KMS-11 (cell line): ENCODE results near the gene NFIB.

Experiments
- H2AFZ ChIP-seq: fragments of 200-600 bp; sonication (generic); 2 replicates; pipeline ENCODE4 v1.6.1; 2016; ENCODE audit warnings: antibody characterized with exemption, mixed run types, low read depth
- H3K27ac ChIP-seq: fragments of 200-600 bp; sonication (generic); 2 replicates; pipeline ENCODE4 v1.6.1; 2016; ENCODE audit warnings: mild to moderate bottlenecking, mixed run types
- H3K27me3 ChIP-seq: fragments of 200-600 bp; sonication (generic); 2 replicates; pipeline ENCODE4 v1.6.1; 2017; ENCODE audit warnings: mild to moderate bottlenecking, low read depth, mixed run types, moderate library complexity; ENCODE audit not compliant: insufficient read depth
- H3K36me3 ChIP-seq: fragments of 200-600 bp; sonication (generic); 2 replicates; pipeline ENCODE4 v1.6.1; 2017; ENCODE audit warnings: mild to moderate bottlenecking, mixed run types; ENCODE audit not compliant: insufficient read depth
- H3K4me1 ChIP-seq: fragments of 200-600 bp; sonication (generic); 2 replicates; pipeline ENCODE4 v1.6.1; 2016; ENCODE audit warnings: mild to moderate bottlenecking, low read depth, mixed run types; ENCODE audit not compliant: poor library complexity, severe bottlenecking
- H3K4me2 ChIP-seq: fragments of 200-600 bp; sonication (generic); 2 replicates; pipeline ENCODE4 v1.7.0; 2016; ENCODE audit warnings: mild to moderate bottlenecking, mixed run types
- H3K4me3 ChIP-seq: fragments of 200-600 bp; sonication (generic); IDR thresholded peaks from 2 replicates; pipeline ENCODE4 v1.6.1; 2017; ENCODE audit warnings: low read depth, low read length, mixed read lengths; ENCODE audit not compliant: insufficient read depth
- H3K79me2 ChIP-seq: fragments of 200-600 bp; sonication (generic); 2 replicates; pipeline ENCODE4 v1.6.1; 2016; ENCODE audit warnings: low read depth, mixed run types; ENCODE audit not compliant: insufficient read depth
- H3K9ac ChIP-seq: fragments of 200-600 bp; sonication (generic); 2 replicates; pipeline ENCODE4 v1.6.1; 2016; ENCODE audit warnings: mild to moderate bottlenecking, mixed run types
- H4K20me1 ChIP-seq: fragments of 200-600 bp; sonication (generic); 2 replicates; pipeline ENCODE4 v1.6.1; 2016; ENCODE audit warnings: mild to moderate bottlenecking, mixed run types; ENCODE audit not compliant: insufficient read depth
- CTCF ChIP-seq: fragments of 200-600 bp; sonication (generic); conservative IDR thresholded peaks from 2 replicates; pipeline ENCODE4 v1.6.1; 2017; ENCODE audit warnings: low read depth, mild to moderate bottlenecking, antibody characterized with exemption, low read length, moderate library complexity, mixed read lengths

Gene NFIB

GRCh38 chr9:14107495-14107894 lies 206.4 kb downstream of the NFIB start:
- H3K36me3 ChIP-seq, result no peaks in the 10 kb centered on the region
- H3K4me2 ChIP-seq, result no peak overlapping the region
- H2AFZ ChIP-seq, result no peak overlapping the region
- H3K79me2 ChIP-seq, result no peaks in the 10 kb centered on the region
- no peak overlapping the region for H3K9ac ChIP-seq
- H3K4me3 ChIP-seq, result no peak overlapping the region
- no peak overlapping the region for H3K27ac ChIP-seq
- H4K20me1 ChIP-seq, result no peaks in the 10 kb centered on the region
- no peak for TF ChIP-seq CTCF
- no peaks in the 10 kb centered on the region for H3K27me3 ChIP-seq
- no peaks in the 10 kb centered on the region for H3K4me1 ChIP-seq

- Histone ChIP-seq H3K27ac (no peak overlapping the region), H3K4me3 (no peak overlapping the region), H3K36me3 (no peaks in the 10 kb centered on the region), H3K9ac (no peak overlapping the region), H3K4me1 (no peaks in the 10 kb centered on the region), H3K4me2 (no peak overlapping the region), H2AFZ (no peak overlapping the region), H4K20me1 (no peaks in the 10 kb centered on the region), H3K27me3 (no peaks in the 10 kb centered on the region), H3K79me2 (no peaks in the 10 kb centered on the region)
- TF ChIP-seq CTCF, result no peak
Observed at GRCh38 chr9:14106699-14107098, 207.2 kb downstream of the NFIB start.

- Histone ChIP-seq H4K20me1 (no peaks in the 10 kb centered on the region), H3K36me3 (no peaks in the 10 kb centered on the region), H2AFZ (no peak overlapping the region), H3K27ac (no peak overlapping the region), H3K4me1 (no peaks in the 10 kb centered on the region), H3K4me3 (no peak overlapping the region), H3K9ac (no peak overlapping the region), H3K4me2 (no peak overlapping the region), H3K27me3 (no peaks in the 10 kb centered on the region), H3K79me2 (no peaks in the 10 kb centered on the region)
- no peak for TF ChIP-seq CTCF
Observed at GRCh38 chr9:14104496-14104895, 209.4 kb downstream of the NFIB start.

- H3K36me3 ChIP-seq, result no peaks in the 10 kb centered on the region
- TF ChIP-seq CTCF, result no peak
- no peak overlapping the region for H3K4me2 ChIP-seq
- H3K79me2 ChIP-seq, result no peaks in the 10 kb centered on the region
- H3K4me1 ChIP-seq, result no peaks in the 10 kb centered on the region
- H4K20me1 ChIP-seq, result no peaks in the 10 kb centered on the region
- no peak overlapping the region for H3K27ac ChIP-seq
- H3K27me3 ChIP-seq, result no peaks in the 10 kb centered on the region
- no peak overlapping the region for H2AFZ ChIP-seq
- H3K4me3 ChIP-seq, result no peak overlapping the region
- no peak overlapping the region for H3K9ac ChIP-seq
Observed at GRCh38 chr9:14103115-14103514, 210.8 kb downstream of the NFIB start.

GRCh38 chr9:14099737-14100136 lies 214.2 kb downstream of the NFIB start:
- TF ChIP-seq CTCF, result no peak
- H4K20me1 ChIP-seq, result no peaks in the 10 kb centered on the region
- H3K4me3 ChIP-seq, result no peak overlapping the region
- no peak overlapping the region for H3K27ac ChIP-seq
- H3K4me2 ChIP-seq, result no peak overlapping the region
- H3K27me3 ChIP-seq, result no peaks in the 10 kb centered on the region
- H2AFZ ChIP-seq, result no peak overlapping the region
- H3K9ac ChIP-seq, result no peak overlapping the region
- H3K79me2 ChIP-seq, result no peaks in the 10 kb centered on the region
- H3K36me3 ChIP-seq, result no peaks in the 10 kb centered on the region
- H3K4me1 ChIP-seq, result no peaks in the 10 kb centered on the region
